Ascending aorta (tissue), 2 donors: Measurements from ENCODE around the gene TLR3. TPM values are rescaled to one million over a fixed set of nuclear protein-coding genes. Genes with fewer than 3 reads are reported as not detected.

Source experiments
- DNase-seq, 2 donors: peaks; one replicate each; pipeline ENCODE4 v3.0.0-alpha.2; 2019; ENCODE audit warnings: low spot score in 2 of 2
- H3K27ac ChIP-seq, 2 donors: fragments of 200-600 bp; sonication (generic); one replicate each; pipeline ENCODE4 v1.5.1; 2016 to 2017; ENCODE audit warnings: mild to moderate bottlenecking in 1 of 2
- H3K27me3 ChIP-seq: fragments of 200-600 bp; sonication (generic); one replicate; pipeline ENCODE4 v1.5.1; 2017
- H3K36me3 ChIP-seq, 2 donors: fragments of 200-600 bp; sonication (generic); one replicate each; pipeline ENCODE4 v1.5.1; 2016
- H3K4me1 ChIP-seq, 2 donors: fragments of 200-600 bp; sonication (generic); one replicate each; pipeline ENCODE4 v1.5.1; 2016 to 2017; ENCODE audit warnings: mild to moderate bottlenecking in 1 of 2
- H3K4me3 ChIP-seq, 2 donors: fragments of 200-600 bp; sonication (generic); one replicate each; pipeline ENCODE4 v1.5.1; 2016 to 2017; ENCODE audit warnings: mild to moderate bottlenecking in 1 of 2
- H3K9me3 ChIP-seq, 2 donors: fragments of 200-600 bp; sonication (generic); one replicate each; pipeline ENCODE4 v1.5.1; 2016
- intact Hi-C: fragments of 100-400 bp; cut with DNase I; formaldehyde crosslinking; loops from one replicate; pipeline ENCODE4 v1.15.1; 2023
- total RNA-seq: library from RNA; depleted of rRNA; stranded (reverse); fragments of >200 nt; gene quantifications from one replicate; pipeline ENCODE4 v1.1.0, GENCODE V29; 2016
- TF ChIP-seq, protein P1 (sequence below), 3 experiments: fragments of 200-600 bp in 2 of 3; fragments of 450-650 bp in 1 of 3; sonication (generic) in 2 of 3; IDR thresholded peaks; one replicate each; pipeline ENCODE4 v1.5.1; 2016 to 2019; ENCODE audit warnings: antibody characterized with exemption in 3 of 3, mild to moderate bottlenecking in 1 of 3, moderate library complexity in 1 of 3

Gene TLR3
- total RNA-seq, 1 donor from 2014 or later: 19.9 TPM

DNA sequence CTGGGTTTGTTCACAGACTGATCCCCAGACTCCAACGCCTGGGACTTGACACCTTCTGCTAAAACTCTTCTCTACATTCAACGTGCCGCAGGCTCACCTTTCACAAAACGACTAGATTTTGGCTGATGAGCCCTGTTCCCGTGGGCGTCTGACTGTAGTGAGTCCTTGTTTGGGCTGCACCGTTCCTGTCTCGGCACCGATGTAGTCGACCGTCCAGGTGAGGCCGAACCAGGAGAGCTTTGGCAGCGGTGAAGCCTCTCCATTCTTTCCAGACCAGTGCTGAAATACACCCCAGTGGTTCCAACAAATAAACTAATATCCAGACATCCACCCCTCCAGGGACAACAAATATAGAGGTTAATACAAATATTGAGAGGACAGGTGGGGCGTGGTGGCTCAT, 45.0 kb upstream of the TLR3 start:
- Histone ChIP-seq H3K4me3 (no peak overlapping the region), H3K27me3 (no peaks in the 10 kb centered on the region), H3K4me1 (peaks cover 0 to 10% of the 10 kb centered on the region in 2 donors), H3K27ac (no peak overlapping the region), H3K36me3 (no peaks in the 10 kb centered on the region), H3K9me3 (no peaks in the 10 kb centered on the region)
- DNase-seq: no peak
- intact Hi-C loops: loop anchor here (5.0 kb wide), 1 partner anchor 367 kb away; no protein-coding TSS in a partner anchor
- TF ChIP-seq, protein P1, sequence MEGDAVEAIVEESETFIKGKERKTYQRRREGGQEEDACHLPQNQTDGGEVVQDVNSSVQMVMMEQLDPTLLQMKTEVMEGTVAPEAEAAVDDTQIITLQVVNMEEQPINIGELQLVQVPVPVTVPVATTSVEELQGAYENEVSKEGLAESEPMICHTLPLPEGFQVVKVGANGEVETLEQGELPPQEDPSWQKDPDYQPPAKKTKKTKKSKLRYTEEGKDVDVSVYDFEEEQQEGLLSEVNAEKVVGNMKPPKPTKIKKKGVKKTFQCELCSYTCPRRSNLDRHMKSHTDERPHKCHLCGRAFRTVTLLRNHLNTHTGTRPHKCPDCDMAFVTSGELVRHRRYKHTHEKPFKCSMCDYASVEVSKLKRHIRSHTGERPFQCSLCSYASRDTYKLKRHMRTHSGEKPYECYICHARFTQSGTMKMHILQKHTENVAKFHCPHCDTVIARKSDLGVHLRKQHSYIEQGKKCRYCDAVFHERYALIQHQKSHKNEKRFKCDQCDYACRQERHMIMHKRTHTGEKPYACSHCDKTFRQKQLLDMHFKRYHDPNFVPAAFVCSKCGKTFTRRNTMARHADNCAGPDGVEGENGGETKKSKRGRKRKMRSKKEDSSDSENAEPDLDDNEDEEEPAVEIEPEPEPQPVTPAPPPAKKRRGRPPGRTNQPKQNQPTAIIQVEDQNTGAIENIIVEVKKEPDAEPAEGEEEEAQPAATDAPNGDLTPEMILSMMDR (IDR thresholded peaks at IDR 0.05): no peak

DNA sequence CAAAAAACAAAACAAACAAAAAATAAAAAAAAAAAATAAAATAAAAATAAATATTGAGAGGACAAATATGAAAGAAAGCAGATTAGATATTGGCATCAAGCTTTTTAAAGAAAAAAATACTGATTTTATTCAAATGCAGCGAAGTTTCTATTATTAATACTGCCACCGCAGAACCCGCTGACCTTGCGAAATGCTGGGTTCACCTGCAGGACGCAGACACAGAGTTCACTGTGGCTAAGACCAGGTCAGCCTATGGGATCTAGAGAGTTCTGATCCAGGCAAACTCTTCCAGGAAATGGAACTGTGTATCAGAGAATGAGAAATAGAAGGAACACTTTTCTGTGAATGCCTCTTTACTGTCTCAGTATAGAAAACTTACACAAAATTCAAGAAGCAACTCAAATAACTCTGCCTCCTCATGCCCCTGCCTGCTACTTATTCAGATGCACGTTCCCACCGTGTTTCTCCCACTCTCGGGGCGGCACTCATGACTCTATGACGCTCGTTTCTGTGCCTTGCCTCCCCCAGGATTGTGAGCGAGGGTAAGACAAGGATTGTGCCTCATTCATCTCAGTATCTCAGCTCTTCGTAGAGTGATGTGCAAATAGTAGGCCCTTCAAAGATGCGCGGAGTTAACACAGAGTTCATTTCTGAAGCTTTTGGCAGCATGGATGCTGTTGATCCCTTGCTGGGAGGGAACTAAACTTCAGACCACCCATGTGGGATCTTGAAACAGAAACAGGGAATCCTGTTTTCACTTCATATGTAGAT, 44.1 kb upstream of the TLR3 start:
- DNase-seq: no peak
- TF ChIP-seq, protein P1 (IDR thresholded peaks at IDR 0.05): no peak
- H3K4me3 ChIP-seq: no peak overlapping the region
- intact Hi-C loops: loop anchor here (5.0 kb wide), 5 partner anchors 248 to 553 kb away; partner anchors contain the start of gene CCDC110
- H3K4me1 ChIP-seq: peaks cover 0 to 10% of the 10 kb centered on the region in 2 donors
- peak overlapping the region; percentile 23 to 74 for H3K27ac ChIP-seq
- H3K36me3 ChIP-seq: no peaks in the 10 kb centered on the region
- H3K27me3 ChIP-seq: no peaks in the 10 kb centered on the region
- H3K9me3 ChIP-seq: no peaks in the 10 kb centered on the region

DNA sequence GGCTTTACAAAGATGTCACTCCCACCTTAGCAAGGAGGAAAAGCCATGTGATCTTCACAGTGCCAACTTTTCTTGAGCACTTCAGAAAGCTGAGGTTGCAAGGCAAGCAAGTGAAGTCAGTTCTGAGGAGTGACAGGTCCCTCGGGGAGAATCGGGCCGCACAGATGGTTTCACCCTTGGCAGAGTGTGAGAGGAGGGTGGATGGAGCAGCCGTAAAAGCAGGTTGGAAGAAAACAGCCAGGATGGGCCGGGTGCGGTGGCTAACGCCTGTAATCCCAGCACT, 43.6 kb upstream of the TLR3 start:
- peaks cover 0 to 14% of the 10 kb centered on the region in 2 donors for H3K4me1 ChIP-seq
- H3K27ac ChIP-seq: peak overlapping the region; percentile 23 to 74
- intact Hi-C loops: loop anchor here (5.0 kb wide), 4 partner anchors 248 to 553 kb away; partner anchors contain the start of gene CCDC110
- no peaks in the 10 kb centered on the region for H3K36me3 ChIP-seq
- H3K9me3 ChIP-seq: no peaks in the 10 kb centered on the region
- H3K27me3 ChIP-seq: no peaks in the 10 kb centered on the region
- TF ChIP-seq, protein P1 (IDR thresholded peaks at IDR 0.05): no peak
- DNase-seq: no peak
- H3K4me3 ChIP-seq: no peak overlapping the region

DNA sequence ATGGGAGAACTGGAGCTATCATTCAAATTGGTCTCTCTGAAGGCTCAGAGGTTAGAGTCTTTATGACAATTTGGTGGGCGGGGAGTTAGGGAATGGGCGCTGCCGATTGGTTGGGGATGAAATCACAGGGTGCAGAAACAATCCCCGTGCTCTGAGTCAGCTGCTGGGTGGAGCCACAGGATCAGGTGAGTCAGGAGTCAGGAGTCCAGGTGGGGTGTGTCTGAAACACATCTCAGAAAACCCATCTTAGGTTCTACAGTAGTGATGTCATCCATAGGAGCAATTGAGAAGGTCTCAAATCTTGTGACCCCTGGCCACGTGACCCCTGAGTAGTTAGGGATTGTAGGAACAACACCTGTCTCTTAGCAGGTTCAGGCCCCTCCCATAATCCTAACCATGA, 41.6 kb upstream of the TLR3 start:
- DNase-seq: no peak
- Histone ChIP-seq H3K4me1 (peaks cover 7 to 18% of the 10 kb centered on the region in 2 donors), H3K36me3 (no peaks in the 10 kb centered on the region), H3K9me3 (no peaks in the 10 kb centered on the region), H3K4me3 (no peak overlapping the region), H3K27me3 (no peaks in the 10 kb centered on the region), H3K27ac (peak overlapping the region; percentile 63 to 74)
- TF ChIP-seq, protein P1 (IDR thresholded peaks at IDR 0.05): no peak
- intact Hi-C loops: loop anchor here (2.0 to 5.0 kb wide), 5 partner anchors 250 to 555 kb away; partner anchors contain the start of gene CCDC110

DNA sequence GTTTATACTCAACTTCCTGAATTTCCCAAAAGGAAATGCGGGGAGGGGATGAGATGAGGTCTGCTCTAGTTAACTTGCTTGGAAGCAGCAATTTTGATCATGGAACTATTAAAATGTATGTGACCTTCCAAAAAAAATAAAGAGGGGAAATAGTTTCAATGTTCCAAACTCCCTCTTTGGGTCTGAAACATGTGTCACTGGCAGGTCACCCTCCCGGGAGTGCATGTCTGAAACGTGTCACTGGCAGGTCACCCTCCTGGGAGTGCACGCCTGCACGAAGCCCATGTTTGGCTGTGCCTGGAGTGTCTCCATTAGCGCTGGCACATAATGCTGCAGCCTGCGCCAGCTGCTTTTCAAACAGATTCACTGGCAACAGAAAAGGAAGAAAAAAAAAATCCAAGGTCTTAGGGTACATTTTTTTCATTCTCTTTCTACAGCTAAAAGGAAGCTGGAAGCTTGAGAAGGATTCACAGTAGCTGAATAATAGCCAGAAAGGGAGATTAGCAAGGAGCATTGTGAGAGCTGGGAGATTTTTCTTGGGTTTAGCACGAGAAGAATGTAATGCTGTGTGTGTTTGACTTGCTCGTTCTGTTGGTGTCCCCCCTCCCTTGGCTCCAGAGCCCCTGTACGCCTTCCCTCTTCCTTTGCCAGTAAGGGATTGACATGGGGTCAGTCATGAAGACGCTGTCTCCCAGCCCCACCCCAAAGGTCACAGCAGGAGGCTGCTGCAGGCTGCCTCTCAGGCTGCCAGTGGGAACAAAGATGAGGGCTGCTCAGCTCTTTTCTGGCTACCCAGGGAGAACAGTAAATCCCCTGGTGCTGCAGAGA, 39.2 kb upstream of the TLR3 start:
- Histone ChIP-seq H3K4me3 (peak overlapping the region; percentile 20 to 50), H3K27ac (peak overlapping the region; percentile 74 to 86), H3K9me3 (no peaks in the 10 kb centered on the region), H3K36me3 (no peaks in the 10 kb centered on the region), H3K27me3 (no peaks in the 10 kb centered on the region), H3K4me1 (peaks cover 7 to 18% of the 10 kb centered on the region in 2 donors)
- intact Hi-C loops: loop anchor here (5.0 to 10.0 kb wide), 5 partner anchors 252 to 845 kb away; partner anchors contain the start of gene CCDC110
- DNase-seq: peak; percentile 54 to 95
- TF ChIP-seq, protein P1 (IDR thresholded peaks at IDR 0.05): no peak
